ENCODE data around the gene SIRT2. TPM values are rescaled to one million over a fixed set of nuclear protein-coding genes. Genes with fewer than 3 reads are reported as not detected.
"Not testable (repeated sequence)": the region's sequence is repeated elsewhere in the genome, so short reads cannot be mapped to it uniquely, and the experiment has no call there.

The SIRT2 gene
- polyA plus RNA-seq, 1 donor from 2014 or later: 102 TPM

- H3K9me3 ChIP-seq (ENCODE audit: low read length): no peaks in the 10 kb centered on the region
- no peaks in the 10 kb centered on the region for H3K27me3 ChIP-seq (ENCODE audit: insufficient read depth, low read depth, low read length)
- no peak overlapping the region for H2AFZ ChIP-seq (ENCODE audit: low read depth, low read length)
- no peak overlapping the region for H3K4me2 ChIP-seq (ENCODE audit: low read length)
- H3F3A ChIP-seq (ENCODE audit: insufficient read depth, low read length, poor library complexity, severe bottlenecking): no peaks in the 10 kb centered on the region
- H3K36me3 ChIP-seq (ENCODE audit: insufficient read depth, low read length): no peaks in the 10 kb centered on the region
- H3K9ac ChIP-seq (ENCODE audit: low read length): no peak overlapping the region
- no peaks in the 10 kb centered on the region for H3K9me2 ChIP-seq (ENCODE audit: insufficient read depth, low read length)
- no peaks in the 10 kb centered on the region for H3K79me2 ChIP-seq (replicated peaks; ENCODE audit: insufficient read depth, low read length)
- TF ChIP-seq TAF1 (IDR thresholded peaks at IDR 0.05; ENCODE audit: low read depth): no peak
- TF ChIP-seq REST (IDR thresholded peaks at IDR 0.05; ENCODE audit: borderline replicate concordance): no peak
- TF ChIP-seq CTCF (IDR thresholded peaks at IDR 0.05; ENCODE audit: poor library complexity, severe bottlenecking): no peak
- TF ChIP-seq EZH2 (IDR thresholded peaks at IDR 0.05; ENCODE audit: borderline replicate concordance, insufficient read depth, low read length, poor library complexity, severe bottlenecking): no peak
- no peak for TF ChIP-seq MXI1 (conservative IDR thresholded peaks at IDR 0.05; ENCODE audit: poor library complexity, severe bottlenecking)
- TF ChIP-seq RAD21 (conservative IDR thresholded peaks at IDR 0.05): no peak
- TF ChIP-seq POLR2AphosphoS5 (IDR thresholded peaks at IDR 0.05): no peak
- TF ChIP-seq EP300 (conservative IDR thresholded peaks at IDR 0.05; ENCODE audit: poor library complexity, severe bottlenecking): no peak
- TF ChIP-seq SMC3 (conservative IDR thresholded peaks at IDR 0.05; ENCODE audit: poor library complexity): no peak
- H3K27ac ChIP-seq (ENCODE audit: low read length): no peak overlapping the region
- no peak overlapping the region for H3K4me3 ChIP-seq (ENCODE audit: low read length)
- H4K20me1 ChIP-seq (ENCODE audit: insufficient read depth): no peaks in the 10 kb centered on the region
These were observed 43.2 kb upstream of the SIRT2 start for GRCh38 chr19:38942471-38943181.

GRCh38 chr19:38941979-38942378 is 42.6 kb upstream of the SIRT2 start:
- no peak overlapping the region for H3K9ac ChIP-seq (ENCODE audit: low read length)
- H3K27ac ChIP-seq (ENCODE audit: low read length): no peak overlapping the region
- TF ChIP-seq TAF1 (IDR thresholded peaks at IDR 0.05; ENCODE audit: low read depth) (no peak), MXI1 (conservative IDR thresholded peaks at IDR 0.05; ENCODE audit: poor library complexity, severe bottlenecking) (no peak), REST (IDR thresholded peaks at IDR 0.05; ENCODE audit: borderline replicate concordance) (no peak), SMC3 (conservative IDR thresholded peaks at IDR 0.05; ENCODE audit: poor library complexity) (no peak), RAD21 (conservative IDR thresholded peaks at IDR 0.05) (no peak), CTCF (IDR thresholded peaks at IDR 0.05; ENCODE audit: poor library complexity, severe bottlenecking) (no peak), EZH2 (IDR thresholded peaks at IDR 0.05; ENCODE audit: borderline replicate concordance, insufficient read depth, low read length, poor library complexity, severe bottlenecking) (no peak), EP300 (conservative IDR thresholded peaks at IDR 0.05; ENCODE audit: poor library complexity, severe bottlenecking) (no peak), POLR2AphosphoS5 (IDR thresholded peaks at IDR 0.05) (no peak)
- no peaks in the 10 kb centered on the region for H3K27me3 ChIP-seq (ENCODE audit: insufficient read depth, low read depth, low read length)
- H3K9me2 ChIP-seq (ENCODE audit: insufficient read depth, low read length): no peaks in the 10 kb centered on the region
- no peak overlapping the region for H3K4me3 ChIP-seq (ENCODE audit: low read length)
- H3K4me2 ChIP-seq (ENCODE audit: low read length): no peak overlapping the region
- no peaks in the 10 kb centered on the region for H3K9me3 ChIP-seq (ENCODE audit: low read length)
- H3F3A ChIP-seq (ENCODE audit: insufficient read depth, low read length, poor library complexity, severe bottlenecking): no peaks in the 10 kb centered on the region
- H3K36me3 ChIP-seq (ENCODE audit: insufficient read depth, low read length): no peaks in the 10 kb centered on the region
- H4K20me1 ChIP-seq (ENCODE audit: insufficient read depth): no peaks in the 10 kb centered on the region
- no peak overlapping the region for H2AFZ ChIP-seq (ENCODE audit: low read depth, low read length)
- H3K79me2 ChIP-seq (replicated peaks; ENCODE audit: insufficient read depth, low read length): no peaks in the 10 kb centered on the region

- H3K79me2 ChIP-seq (replicated peaks; ENCODE audit: insufficient read depth, low read length); H3K9me2 ChIP-seq (ENCODE audit: insufficient read depth, low read length); H4K20me1 ChIP-seq (ENCODE audit: insufficient read depth); H3K9me3 ChIP-seq (ENCODE audit: low read length); H3K36me3 ChIP-seq (ENCODE audit: insufficient read depth, low read length); H3K4me3 ChIP-seq (ENCODE audit: low read length); H3K27me3 ChIP-seq (ENCODE audit: insufficient read depth, low read depth, low read length); H3K27ac ChIP-seq (ENCODE audit: low read length); H3K4me2 ChIP-seq (ENCODE audit: low read length); H3K9ac ChIP-seq (ENCODE audit: low read length); H3F3A ChIP-seq (ENCODE audit: insufficient read depth, low read length, poor library complexity, severe bottlenecking); H2AFZ ChIP-seq (ENCODE audit: low read depth, low read length): not testable (repeated sequence)
These were observed 42.0 kb upstream of the SIRT2 start for GRCh38 chr19:38941466-38941865.
